IPS DF 19.7 (cell line): Measurements from ENCODE around the gene CADPS2.
"Not testable (repeated sequence)": the region's sequence is repeated elsewhere in the genome, so short reads cannot be mapped to it uniquely, and the experiment has no call there.

Source experiments
- DNase-seq: peaks from one replicate; pipeline ENCODE4 v3.0.0-alpha.2; 2013; ENCODE audit warnings: low read depth, low spot score

CADPS2 gene

DNA sequence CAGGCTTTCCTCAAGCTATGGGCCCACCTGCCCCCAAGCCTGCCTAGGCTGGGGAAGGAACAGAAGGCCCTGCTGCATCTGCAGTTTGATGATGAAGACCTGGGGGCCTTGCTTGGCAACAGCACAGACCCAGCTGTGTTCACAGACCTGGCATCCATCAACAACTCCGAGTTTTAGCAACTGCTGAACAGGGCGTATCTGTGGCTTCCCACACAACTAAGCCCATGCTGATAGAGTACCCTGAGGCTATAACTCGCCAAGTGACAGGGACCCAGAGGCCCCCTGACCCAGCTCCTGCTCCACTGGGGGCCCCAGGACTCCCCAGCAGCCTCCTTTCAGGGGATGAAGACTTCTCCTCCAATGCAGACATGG is 36.3 kb downstream of the CADPS2 start:
- DNase-seq, result no peak

DNA sequence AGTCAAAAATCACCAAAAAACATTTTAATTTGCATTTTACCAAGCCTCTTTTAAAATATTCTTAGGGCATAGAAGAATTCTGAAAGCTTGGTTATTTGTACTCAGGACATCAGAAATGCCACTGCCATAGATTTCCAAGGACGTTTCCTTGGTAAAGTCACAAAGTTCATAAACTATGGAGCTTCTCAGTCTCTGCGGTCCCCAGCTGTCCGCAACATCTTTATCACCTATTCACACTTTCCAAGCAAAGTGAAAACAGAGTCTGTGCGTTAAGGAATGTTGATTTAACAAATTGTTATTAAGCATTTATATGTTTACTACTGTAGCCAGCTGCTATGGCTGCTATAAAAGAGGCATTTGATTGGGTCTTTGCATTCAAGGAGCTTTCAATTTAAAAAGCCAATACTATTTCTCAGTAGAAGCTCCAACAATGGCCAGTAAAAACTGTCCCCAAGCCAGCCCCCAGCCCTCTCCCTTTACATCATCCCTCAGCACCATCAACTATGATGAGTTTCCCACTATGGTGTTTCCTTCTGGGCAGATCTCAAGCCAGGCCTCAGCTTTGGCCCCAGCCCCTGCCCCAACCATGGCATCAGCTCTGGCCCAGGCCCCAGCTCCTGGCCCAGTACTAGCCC is 36.8 kb downstream of the CADPS2 start:
- no peak for DNase-seq

DNA sequence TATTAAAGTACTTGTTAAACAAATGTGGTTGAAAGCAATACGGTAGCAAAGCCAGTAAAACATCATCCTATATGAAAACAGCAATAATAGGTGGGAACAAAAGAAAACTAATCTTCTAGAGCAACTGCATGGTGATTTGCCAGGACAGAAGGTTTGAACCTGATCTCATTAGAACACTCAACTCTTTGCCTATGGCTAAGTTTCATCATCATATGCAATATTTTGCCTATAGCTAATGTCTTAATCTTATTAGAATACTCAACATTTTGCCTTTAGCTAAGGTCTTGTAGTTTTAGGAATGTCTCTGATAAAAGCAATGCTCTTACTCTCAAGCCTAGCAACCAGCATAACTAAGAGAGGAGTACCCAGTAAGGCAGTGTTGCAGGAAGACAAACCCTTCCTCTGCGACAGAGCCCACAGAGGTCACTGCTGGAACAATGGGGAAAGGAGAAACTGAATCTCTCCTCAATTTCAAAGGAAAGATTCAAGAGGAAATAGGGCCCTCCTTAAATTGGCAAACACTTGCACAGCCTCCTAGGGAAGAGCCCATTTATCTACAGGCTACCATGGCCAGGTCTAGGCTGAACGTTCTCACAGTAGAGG is 38.3 kb downstream of the CADPS2 start:
- peak; percentile 15 for DNase-seq

DNA sequence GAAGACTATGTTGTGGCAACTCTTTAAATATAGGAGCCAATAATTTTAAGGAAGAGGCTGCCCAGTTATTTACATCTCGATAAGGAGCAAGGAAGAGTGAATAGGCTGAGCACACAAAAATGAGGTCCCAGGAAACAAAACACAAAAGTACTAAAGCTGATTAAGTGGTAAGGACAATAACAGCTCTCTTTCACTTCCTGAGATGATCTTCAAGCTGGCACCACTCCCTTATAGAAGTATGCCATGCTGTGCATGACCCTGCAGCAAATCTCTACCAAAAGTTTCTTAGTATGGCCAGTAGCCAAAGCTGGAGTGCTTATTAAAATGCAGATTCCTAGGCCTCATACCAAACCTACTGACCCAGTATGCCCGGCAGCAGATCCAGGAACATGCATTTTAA is 39.7 kb downstream of the CADPS2 start:
- DNase-seq, result no peak

DNA sequence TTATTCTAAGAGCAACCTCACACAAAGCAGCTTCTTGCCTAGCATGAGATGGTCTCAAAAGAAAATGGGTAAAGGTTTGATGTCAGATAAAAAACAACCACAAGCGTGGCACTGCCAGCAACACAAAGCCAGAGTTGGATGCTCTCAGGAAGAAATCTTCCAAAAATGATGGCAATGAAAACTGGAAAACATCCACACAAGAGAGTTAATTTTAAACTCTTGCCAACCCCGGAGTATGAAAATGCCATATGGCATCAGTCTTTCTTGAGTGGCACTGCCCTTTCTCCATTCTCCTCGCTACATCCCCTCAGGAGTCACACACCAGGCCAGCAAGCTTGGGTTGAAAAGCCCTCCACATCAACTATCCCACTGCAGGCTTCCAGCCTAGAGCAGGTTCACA is 41.0 kb downstream of the CADPS2 start:
- no peak for DNase-seq

DNA sequence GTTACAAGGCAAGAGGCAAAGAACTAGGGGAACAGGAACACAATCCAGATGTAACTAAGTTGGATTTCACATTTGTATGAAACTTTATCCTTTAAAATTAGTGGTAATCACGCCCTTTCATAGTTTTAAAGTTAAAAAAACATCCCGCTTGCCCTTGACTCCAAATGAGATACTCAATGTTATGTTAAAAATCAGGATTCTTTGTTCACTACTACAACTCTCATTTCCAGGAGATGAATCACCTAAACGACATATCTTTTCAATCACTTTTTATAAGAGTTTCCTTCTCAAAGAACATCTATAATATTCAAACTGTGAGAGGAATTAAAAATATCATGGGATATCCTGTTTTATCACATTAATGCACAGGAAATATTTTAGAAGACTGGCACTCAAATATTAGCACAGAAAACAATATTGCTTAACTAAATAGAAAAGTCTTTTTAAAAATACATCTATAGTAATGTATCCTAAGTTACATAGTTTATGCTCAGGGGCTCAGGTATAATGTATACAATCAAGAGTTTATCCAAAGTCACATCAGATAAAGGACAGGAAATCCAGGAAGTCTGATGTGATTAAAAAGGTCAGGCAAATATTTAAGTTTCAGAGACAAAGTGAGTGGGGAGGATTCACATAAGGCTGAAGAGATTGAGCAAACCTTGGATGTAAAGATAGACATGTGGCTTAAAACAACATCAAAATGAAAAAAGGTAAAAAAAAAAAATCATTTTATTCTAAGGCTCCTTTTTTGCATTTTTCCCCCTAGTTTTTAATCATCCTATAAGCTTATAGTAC is 41.9 kb downstream of the CADPS2 start:
- no peak for DNase-seq

DNA sequence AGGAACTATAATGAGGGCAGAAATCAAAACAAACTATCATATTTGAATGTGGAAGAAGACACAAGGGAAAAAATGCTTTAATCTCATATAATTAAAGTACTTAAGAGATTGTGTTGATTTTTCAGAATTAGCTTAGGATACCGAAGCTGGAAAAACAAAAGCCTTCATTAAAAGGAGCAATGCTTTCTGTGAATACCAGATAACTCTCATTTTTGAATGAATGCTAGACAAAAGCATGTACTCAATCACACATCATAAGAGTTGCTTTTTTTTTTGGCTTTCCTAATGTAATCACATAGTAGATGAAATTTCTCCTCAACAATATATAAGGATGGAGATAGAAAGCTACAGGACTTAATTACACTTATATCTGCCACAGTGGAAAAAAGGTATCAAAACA is 43.3 kb downstream of the CADPS2 start:
- no peak for DNase-seq

DNA sequence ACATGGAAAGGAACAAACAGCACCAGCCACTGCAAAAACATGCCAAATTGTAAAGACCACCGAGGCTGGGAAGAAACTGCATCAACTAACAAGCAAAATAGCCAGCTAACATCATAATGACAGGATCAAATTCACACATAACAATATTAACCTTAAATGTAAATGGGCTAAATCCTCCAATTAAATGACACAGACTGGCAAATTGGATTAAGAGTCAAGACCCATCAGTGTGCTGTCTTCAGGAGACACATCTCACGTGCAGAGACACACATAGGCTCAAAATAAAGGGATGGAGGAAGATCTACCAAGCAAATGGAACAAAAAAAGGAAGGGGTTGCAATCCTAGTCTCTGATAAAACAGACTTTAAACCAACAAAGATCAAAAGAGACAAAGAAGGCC is 50.0 kb downstream of the CADPS2 start:
- not testable (repeated sequence) for DNase-seq

DNA sequence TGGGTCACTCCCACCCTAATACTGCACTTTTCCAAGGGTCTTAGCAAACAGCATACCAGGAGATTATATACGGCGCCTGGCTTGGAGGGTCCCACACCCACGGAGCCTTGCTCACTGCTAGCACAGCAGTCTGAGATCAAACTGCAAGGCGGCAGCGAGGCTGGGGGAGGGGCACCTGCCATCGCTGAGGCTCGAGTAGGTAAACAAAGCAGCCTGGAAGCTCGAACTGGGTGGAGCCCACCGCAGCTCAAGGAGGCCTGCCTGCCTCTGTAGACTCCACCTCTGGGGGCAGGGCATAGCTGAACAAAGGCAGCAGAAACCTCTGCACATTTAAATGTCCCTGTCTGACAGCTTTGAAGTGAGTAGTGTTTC is 51.7 kb downstream of the CADPS2 start:
- DNase-seq, result not testable (repeated sequence)

DNA sequence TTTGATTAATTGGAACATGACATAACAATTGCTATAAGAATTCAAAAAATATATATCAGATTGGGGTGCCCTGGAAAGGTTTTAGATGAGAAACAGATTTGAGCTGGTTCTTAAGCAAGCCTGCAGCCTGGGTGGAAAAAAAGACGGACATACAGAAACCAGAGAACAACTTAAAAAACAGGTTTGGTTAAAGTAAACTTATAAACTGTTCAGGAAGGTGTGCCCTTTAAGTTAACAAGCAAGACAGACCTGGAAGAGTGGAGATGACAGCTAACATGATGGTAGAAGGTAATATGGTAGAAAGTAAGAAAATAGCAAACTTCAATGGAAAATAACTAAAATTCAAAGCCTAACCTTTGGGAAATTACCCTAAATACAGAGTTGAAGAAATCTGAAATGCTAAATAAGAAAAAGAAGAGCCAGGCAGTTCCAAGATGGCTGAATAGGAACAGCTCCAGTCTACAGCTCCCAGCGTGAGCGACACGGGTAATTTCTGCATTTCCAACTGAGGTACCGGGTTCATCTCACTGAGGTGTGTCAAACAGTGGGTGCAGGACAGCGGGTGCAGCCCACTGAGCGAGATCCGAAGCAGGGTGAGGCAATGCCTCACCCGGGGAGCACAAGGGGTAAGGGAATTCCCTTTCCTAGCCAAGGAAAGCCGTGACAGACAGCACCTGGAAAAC is 52.2 kb downstream of the CADPS2 start:
- DNase-seq, result no peak

DNA sequence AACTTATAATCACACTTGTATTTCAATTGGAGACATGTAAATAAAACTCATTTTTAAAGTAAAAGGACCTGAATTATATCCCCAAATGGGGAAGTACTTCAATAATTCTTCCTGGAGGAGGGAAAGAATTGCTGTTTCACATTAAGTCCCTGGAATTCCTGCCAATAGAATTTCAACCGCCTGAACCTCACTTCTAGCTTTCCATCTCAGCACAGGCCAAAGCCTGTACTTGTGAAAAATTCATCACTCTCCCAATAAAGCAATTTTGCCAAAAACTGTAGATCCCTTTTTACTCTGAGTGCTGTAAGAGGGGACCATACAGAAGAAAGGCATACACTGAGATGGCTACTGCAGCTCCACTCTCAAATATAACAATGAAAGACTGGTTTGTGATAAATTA is 54.8 kb downstream of the CADPS2 start:
- DNase-seq, result no peak

DNA sequence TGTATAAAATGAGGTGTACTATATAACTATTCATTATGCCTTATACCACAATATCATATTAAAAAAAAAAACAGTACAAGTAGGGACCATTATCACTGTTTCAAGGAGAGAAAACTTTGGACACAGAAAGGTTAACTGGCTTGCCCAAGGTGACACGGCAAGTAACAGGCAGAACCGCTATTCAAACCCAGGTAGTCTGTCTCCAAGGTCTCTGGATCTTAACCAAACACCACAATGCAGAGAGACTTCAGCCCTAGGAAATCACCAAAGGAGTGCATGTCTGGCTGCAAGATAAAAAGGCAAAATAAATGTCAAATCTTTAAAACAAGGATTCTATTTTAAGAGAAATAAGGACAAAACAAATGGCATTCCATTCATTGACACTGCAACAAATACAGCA is 56.3 kb downstream of the CADPS2 start:
- no peak for DNase-seq

DNA sequence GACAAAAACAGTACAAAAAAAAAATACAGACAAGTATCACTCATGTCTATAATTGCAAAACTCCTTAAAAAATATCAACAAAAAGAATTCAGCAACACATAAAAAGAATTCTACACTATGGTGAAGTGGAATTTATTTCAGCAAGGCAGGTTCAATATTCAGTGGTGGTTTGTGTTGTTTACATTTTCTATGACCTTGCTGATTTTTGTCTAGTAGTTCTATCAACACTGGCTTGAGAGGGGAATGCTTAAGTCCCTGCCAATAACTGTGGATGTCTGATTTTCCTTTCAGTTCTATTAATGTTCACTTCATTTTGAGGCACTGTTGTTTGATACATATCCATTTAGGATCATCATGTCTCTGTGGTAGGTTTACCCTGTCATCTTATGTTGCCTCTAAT is 58.5 kb downstream of the CADPS2 start:
- no peak for DNase-seq

DNA sequence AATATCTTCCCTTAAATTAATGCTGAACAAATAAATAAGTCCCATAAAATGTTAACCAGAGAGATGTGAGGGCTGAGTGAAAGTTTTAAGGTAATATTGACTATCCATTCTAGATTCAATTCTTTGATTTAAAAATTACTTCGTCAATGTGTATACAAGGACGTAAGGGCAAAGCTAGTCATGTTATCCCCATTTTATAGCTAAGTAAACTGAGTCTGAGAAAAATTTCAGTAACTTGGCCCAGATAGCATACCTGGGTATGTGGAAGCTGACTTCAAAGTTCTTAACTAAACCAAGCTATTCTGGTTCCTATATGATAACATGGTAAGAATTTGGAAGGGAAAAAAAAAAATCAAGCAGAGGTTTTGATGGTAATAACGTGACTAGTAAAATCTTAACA is 72.4 kb downstream of the CADPS2 start:
- DNase-seq, result no peak

DNA sequence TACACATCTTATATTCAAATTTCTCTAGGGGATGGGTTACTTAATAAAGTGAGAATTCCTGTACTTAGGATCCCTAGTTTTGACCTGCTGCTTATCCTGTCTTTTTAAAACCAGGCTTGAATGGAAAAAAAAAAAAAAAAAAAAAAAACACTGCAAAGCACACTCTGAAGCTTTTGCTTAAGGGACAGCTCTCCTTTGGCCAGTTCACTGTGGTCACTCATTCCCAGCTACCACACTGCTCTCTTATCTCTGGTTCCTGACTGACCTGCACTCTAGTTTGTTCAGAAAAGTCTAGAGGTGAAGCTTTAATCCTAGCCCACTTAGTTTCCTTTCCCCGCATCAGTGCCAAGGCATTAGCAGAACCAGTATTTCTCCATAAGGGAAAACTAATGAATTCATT is 82.4 kb downstream of the CADPS2 start:
- DNase-seq, result no peak

DNA sequence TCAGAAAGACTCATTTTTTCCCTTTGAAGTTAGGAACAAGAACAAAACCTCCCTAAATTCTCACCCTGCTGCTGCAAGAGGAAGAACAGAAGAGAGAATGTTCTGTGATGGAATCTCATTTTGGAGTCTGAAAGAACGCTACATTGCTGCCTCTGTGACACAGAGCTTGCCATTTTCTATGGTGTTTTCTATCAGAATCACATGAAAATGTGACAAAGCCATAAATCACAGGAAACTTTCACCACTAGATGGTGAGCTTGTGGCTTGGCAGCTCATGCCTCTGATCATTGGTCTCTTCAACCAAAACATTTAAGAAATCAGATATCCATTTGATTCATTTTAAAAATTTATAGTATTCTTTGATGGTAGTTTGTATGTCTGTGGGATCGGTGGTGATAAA is 82.9 kb downstream of the CADPS2 start:
- DNase-seq, result no peak

DNA sequence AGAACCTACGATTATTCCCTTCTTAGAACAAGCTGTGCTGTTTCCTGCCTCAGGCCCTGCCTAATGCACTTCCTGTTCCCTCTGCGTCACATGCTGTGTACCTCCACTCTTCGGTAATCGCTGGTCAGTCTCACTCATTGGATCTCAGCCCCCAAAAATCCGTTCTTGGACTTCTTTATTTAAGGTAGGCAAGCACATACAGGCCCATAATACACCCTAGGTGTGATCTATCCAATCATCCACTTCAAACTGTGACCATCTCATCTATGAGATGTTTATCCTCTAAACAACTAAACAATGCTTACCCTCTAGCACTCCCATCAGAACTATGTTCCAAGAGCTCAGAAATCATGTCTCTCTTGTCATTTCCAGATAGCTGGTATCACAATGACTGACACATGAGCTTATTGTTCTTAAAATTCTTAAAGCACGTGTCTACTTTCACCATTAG is 83.9 kb downstream of the CADPS2 start:
- no peak for DNase-seq

DNA sequence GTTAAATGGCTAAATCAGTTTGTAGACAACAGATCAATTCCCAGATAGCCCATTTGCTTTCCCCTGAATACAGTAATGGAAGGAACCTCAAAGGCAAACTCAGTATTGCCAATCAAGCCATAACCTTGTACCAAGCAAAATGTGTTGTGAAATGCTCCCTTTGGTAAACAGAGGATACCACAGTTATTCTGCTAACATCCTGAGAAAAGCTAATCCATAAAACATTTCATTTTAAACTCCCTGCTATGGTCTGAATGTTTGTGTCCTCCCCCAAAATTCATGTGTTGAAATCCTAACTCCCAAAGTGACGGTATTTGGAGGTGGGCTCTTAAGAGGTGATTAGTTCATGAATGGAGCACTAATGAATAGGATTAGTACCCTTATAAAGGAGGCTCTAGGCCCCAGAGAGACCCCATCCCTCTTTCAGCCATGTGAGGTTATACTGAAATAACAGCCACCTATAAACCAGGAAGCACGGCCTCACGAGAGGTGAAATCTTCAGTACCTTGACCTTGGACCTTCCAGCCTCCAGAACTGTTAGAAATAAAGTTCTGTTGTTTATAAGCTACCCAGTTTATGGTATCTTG is 94.2 kb downstream of the CADPS2 start:
- no peak for DNase-seq

DNA sequence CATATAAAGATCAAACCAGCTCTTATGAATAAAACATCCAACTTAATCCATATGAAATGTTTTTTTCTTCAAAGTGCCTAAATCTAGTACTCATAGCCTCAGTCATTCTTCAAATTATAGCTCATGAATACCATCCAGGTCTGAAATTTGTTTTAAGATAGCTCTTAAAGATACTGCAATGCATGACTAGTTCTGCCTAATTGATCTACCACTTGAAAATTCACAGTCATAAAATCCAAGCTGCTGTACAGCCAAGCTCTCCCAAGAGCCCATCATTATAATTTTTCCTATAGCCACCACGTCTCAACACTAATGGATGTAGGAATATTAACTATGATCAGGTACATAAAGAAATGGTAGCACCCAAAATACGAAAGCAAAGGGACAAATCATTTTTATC is 95.7 kb downstream of the CADPS2 start:
- DNase-seq, result no peak

DNA sequence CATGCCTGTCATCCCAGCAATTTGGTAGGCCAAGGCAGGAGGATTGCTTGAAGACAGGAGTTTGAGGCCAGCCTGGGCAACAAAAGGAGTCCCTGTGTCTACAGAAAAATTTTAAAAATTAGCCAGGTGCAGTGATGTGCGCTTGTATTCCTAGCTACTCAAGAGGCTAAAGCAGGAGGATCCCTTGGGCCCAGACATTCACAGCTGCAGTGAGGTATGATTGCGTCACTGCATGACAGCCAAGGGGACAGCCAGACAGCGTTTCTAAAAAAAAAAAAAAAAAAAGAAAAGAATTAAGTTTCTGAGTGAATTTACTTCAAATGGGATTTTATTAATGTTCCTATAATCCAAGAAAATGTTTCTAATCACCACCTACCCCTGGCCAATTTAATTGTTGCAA is 96.1 kb downstream of the CADPS2 start:
- no peak for DNase-seq

DNA sequence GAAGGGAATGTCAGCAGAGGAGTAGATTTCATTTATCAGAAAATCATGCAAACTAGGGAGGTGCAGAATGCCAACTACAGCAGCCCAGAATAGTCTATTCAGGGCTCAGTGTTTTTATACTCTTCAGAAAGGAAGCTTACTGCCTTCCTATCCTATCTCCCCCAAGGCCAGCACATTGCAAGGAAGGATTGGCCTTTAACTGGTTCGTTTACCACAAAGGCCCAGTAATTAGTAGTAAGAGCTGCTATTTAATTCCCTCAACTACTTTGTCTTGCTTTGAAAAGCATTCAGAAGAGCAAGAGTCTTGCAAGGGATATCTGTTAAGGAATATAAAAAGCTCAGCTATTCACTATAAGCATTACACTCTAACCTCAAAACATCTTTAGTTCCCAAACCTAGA is 97.1 kb downstream of the CADPS2 start:
- no peak for DNase-seq

DNA sequence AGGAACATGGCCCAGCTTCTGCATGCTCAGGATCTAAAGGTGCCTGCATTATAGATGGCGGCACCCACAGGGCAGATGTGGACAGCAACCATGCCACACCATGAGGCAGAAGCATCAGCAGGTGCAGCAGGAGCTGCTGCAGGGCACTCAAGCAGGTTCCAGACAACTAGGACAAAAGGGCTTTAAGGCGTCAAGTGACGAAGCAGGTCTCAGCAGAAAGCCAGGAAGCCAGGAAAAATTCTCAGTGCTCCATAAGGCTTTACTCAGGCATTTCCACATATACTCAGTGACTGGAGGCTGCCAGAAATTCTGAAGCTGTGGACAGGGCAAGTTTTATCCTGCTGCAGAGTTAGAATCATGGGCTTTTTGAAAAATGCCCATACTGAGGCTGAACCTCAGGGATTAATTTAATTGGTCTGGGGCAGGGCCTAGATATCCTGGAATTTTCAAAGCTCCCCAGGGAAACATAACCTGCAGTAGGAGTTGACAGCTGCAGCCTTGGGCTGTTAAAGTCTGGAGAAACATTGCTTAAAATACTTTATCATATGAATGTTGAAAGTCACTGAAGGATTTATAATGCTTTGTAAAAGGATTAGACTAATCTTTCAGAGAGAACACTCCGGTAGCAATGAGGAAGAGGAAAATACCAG is 115.4 kb downstream of the CADPS2 start:
- no peak for DNase-seq
